NCI-H2171 treated with DMSO at 0.1 percent for 48 hours (cell line): ENCODE measurements around the gene BRMS1.
A peak's percentile ranks its signal among the peaks of the same experiment; 100 is the strongest.

ENCODE experiments used
- DNase-seq: peaks from one replicate; lab custom pipeline; 2025; lab: John Stamatoyannopoulos, UW

Gene BRMS1

DNA sequence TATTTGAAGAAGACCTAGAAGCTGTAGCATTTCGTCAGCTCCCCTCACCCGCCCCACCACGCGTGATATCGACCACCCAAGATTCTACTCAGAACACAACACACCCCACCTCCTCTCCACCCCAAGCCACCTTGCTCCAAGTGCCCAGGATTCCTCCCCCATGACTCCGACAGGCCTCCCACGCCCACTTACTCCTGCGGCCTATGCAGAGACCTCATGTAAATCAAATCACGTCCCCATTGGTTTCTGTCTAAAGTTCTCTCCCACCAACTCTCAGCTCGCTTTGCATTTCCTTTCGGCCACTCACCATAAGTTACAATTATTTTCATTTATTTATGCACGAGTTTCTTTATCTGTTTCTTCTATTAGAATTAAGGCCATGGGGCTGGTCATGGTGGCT lies 42.2 kb downstream of the BRMS1 start:
- no peak for DNase-seq

DNA sequence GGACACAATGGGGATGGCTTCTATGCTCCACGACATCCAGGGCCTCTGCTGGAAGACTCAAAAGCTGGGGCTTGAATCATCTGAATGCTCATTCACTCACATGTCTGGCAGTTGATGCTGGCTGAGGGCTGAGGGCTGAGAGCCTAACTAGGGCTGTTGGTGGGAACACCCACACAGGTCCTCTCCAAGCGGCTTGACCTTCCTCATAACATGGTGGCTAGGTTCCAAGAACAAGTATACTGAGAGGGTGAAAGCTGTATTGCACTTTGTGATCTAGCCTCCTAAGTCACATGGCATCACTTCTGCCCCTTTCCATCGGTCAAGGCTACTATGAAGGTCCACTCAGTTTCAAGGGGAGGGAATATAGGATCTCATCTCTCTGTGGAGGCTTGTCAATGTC lies 45.7 kb downstream of the BRMS1 start:
- no peak for DNase-seq

DNA sequence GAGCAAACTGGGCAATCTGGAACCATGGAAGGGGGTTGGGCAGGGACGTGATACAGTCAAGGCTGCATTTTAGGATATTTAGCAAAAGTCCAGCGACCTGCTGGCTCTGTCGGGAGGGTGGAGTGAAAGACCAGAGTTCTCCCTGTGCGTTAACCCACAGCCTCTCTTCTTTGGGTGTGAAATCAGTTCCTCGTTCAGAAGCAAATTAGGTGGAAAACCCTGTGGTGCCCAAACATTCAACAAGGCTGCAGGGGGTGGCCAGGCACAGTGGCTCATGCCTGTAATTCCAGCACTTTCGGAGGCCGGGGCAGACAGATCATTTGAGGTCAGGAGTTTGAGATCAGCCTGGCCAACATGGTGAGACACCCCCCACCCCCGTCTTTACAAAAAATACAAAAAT lies 47.3 kb downstream of the BRMS1 start:
- DNase-seq, result no peak

DNA sequence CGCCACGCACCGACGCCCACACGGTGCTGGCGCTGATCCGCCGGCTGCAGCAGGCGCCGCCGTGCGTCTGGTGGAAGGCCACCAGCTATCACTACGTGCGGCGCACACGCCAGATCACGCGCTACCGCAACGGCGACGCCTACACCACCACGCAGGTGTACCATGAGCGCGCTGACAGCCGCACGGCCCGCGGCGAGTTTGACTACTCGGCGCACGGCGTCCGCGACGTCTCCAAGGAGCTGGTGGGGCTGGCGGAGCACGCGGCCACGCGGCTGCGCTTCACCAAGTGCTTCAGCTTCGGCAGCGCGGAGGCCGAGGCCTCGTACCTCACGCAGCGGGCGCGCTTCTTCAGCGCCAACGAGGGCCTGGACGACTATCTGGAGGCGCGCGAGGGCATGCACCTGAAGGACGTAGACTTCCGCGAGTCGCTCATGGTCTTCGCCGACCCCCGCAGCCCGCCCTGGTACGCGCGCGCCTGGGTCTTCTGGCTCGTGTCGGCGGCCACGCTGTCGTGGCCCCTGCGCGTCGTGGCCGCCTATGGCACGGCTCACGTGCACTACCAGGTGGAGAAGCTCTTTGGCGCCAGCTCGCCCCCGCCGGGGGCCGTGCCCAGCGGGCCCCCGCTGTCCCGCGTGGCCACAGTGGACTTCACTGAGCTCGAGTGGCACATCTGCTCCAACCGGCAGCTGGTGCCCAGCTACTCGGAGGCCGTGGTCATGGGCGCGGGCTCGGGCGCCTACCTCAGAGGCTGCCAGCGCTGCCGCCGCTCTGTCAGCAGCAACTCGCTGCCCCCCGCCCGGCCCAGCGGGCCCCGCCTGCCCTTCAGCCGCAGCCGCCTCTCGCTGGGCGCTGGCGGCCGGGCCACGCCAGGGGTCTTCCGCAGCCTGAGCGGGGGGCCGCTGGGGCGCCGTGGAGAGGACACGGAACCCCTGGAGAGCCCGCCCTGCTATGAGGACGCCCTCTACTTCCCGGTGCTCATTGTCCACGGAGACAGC lies 50.0 kb downstream of the BRMS1 start:
- DNase-seq, result no peak

DNA sequence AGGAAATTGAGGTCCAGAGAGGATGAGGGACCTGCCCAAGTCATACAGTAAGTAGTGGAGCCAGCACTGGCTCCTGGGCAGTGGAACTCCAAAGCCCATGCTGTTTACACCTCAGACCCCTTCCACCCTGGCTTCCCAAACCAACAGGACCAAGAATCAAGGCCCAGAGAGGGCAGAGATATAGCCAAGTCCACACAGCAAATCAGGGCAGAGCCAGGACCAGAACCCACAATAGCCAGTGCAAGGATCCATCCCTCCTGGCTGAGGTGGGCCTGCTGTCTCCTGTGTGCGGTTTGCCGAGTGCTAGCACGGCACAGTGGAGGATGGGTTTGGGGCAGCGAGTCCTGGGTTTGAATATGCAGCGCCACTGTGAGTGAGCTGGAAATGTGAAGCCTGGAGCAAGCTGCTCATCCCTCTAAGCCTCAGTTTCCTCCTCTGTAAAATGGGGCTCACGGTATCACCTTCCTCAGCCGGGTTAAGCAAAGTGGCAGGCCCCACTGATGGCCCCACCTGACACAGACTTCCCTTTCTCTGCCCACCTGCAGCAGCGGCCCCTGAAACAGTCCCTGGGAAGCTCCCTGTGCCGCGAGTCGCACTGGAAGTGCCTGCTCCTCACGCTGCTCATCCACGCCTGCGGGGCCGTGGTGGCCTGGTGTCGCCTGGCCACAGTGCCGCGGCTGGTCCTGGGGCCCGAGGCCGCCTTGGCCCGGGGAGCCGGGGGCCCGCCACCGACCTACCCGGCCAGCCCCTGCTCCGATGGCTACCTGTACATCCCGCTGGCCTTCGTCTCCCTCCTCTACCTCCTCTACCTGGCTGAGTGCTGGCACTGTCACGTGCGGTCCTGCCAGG lies 50.9 kb downstream of the BRMS1 start:
- no peak for DNase-seq

DNA sequence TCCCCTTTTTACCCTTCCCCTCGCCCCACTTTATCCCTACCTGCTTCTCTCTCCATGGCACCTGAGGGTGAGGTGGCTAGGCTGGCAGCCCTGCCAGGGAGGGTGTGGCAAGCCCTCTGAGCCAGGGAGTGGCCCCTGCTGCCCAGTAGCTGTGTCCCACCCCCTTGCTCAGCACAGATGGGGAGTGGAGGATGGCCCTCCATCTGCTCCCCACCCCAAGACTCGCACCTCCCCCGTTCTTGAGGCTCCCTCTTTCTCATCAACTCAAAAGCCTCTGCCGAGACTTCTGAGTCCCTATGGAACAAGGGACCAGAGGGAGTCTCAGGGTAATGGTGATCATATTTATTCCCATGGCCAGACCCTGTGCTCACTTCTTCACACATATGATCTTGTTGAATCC lies 51.6 kb downstream of the BRMS1 start:
- no peak for DNase-seq

DNA sequence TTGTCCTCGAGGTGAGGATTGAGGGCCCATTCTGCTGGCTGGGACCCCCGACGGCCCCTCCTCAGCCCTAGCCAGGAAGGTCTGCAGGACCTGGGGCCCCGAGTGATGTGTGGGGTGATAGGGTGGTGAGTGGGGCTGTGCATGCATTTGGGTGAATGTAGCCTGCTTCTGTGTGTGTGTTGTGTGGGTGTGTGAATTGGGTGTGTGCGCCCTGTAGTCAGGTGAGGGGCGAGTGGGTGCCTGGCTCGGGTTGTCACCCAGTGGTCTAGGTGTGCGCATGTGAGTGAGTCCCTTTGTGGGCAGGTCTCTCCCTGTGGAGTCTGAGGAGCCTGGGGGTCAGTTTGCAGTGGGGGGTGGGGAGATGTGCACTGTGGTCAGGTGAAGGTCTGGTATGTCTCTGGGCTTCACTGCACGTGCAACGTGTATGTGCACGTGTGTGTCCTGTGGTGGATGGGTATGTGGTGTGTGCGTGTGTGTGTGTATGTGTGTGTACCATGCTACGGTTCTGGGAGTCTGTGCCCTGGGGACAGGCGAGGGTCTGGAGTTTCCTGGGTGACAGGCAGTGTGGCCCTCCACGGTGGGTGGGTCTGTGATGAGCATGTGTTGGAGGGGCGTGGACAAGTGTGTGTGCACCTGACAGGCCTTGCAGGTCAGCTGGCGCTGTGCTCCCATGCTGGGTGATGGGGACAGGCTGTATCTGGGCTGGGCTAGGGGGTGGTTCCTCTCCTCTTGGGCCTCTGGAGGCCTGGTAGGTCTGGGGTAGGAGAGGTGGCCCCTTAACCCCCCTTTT lies 52.2 kb downstream of the BRMS1 start:
- DNase-seq, result no peak

DNA sequence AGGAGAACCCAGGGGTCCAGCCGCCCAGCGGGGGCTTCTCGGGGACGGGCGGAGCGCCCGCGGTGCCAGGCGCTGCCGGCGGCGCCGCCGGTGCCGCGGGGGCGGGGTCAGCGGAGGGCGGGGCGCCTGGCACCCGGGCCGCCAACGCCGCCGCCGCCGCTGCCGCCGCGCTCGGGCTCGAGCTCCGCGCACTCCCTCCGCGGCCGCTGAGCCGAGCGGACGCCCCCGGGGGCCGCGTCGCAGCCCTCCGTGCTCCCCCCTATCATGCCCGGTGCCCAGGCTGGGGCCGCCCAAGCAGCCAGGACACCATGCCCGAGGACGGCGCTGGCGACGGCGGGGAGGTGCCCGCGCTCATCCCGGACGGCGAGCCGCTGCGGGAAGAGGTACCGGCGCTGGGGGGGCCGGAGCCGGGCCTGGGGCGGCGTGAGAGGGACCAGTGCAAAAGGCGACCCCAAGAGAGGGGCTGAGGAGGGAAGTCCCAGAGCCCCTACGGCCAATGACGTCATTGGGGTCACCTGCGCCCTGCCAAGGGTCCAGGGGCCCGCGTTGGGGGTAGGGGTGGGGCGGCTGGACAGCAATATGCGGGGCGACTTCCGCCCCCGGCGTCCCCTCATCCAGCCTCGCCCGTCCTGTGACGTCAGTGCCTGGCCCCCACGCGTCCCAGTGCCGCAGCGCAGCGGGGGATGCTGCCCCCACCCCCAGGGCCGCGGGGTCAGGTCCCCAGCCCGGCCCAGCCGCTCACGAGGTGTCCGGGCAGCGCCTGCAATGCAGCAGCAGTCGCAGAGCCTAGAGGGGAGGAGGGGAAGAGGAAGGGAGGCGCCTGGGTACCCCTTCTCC lies 53.0 kb downstream of the BRMS1 start, which contains the start of gene TMEM151A:
TMEM151A (plus strand) TSS at position 189 of the 837 bp plus-strand sequence; CDS start at position 309, 120 bp downstream.
- no peak for DNase-seq

DNA sequence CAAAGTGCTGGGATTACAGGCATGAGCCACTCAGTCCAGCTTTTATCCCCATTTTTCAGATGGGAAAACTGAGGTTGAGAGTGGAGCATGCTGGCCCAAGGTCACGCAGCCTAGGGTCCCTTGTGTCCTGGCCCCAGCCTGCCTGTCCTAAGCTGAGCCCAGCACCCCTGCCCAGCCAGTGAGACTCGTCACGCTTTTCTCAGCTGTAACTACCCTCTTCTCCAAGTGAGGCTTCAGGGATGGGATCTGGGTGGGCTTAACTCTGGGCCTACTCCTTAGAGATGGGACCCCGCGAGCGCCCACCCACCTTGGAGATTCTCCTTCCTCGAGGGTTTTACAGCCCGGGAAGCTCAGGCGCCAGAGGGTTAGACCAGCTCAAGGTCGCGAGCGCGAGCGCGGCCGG lies 53.6 kb downstream of the BRMS1 start:
- no peak for DNase-seq

DNA sequence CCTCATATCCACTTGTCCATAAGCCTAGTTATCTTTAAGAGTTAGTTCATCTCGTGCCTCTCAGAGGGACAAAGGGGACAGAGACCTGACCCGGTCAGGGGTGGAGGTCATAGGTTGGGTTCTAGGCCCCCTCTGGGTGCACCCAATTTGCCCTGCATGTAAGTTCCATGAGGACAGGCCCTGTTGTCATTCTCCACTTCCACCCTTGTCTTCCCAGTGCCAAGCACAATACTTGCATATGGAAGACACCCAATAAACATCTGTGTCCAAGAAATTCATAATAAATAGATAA lies 54.6 kb downstream of the BRMS1 start:
- no peak for DNase-seq

DNA sequence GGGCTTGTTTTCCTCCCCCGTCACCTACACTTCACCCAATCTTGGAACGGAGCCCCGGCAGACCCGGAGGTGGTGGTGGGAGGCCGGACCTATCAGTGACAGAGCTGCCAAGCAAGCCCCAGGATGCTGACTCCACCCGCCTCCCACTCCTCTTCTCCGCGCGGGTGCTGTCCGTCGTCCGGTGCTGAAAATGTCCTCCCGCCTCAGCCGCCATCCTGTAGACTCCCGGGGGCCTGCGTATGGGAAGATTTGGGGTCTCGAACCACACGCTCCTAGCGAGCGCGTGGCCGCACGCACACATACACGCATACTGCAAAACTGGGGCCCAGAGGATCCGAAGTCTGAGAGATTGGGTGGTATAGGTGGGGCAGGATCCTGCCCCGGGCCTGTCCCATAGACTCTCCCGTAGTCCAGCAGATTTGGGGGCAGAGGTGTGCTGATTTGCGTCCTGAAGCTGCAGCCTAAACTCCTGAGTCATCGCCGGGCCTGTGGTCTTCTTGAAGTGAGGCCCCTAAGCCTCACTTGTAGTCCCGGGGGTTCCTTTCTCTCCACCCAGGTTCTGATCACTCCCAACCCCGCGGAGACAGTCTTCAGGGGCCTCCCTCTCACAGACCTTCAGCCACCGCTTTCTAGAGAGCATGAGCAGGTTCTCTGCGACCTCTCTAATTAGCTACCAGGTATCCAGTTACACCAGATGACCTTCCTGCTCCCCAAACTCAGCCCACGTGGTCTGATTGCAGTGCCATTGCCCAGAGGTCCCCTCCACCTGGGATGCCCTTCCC lies 55.2 kb downstream of the BRMS1 start:
- peak; percentile 44 for DNase-seq

DNA sequence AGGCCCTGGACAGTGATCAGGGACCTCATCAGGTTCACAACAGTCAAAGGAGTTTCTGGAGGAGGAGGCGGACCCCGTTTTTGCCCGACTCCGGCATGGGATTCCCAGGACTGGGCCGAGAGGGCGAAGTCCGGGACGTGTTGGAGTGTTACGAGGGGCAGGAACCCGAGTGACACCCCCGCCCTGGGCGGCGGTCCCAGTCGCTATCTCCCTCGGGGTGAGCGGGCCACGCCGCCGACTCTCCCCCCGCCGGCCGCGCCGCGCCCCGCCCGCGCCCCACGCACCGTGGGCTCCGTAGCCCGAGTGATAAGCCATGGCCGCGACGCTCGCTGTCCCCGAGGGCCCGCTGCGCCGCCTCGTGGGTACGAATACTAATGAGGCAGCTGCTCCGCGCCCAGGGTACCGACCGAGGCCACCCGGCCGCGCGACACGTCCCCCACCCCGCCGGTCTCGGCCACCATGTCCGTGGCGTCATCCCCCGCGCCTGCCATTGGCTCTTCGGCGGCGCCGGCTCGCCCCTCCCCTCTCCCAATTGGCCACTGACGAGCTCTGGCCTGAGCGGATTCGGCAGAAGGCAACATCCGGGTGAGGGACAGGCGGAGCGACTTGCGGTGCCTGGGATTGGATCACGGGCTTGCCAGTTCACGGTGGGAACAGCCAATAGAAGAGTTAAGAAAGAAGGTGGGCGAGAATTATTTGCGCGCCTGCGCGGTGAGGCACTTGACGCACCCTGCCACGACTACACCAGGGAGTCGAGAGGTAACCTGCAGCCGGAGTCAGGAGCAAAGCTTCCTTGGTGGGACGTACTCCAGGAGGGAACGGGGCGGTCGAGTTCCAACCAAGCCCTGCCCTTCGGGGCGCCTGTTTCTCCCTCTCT lies 56.0 kb downstream of the BRMS1 start, which contains the start of gene YIF1A:
YIF1A (minus strand) TSS at position 473 of the 877 bp plus-strand sequence; CDS start at position 315, 158 bp downstream.
- DNase-seq, result peak; percentile 99

DNA sequence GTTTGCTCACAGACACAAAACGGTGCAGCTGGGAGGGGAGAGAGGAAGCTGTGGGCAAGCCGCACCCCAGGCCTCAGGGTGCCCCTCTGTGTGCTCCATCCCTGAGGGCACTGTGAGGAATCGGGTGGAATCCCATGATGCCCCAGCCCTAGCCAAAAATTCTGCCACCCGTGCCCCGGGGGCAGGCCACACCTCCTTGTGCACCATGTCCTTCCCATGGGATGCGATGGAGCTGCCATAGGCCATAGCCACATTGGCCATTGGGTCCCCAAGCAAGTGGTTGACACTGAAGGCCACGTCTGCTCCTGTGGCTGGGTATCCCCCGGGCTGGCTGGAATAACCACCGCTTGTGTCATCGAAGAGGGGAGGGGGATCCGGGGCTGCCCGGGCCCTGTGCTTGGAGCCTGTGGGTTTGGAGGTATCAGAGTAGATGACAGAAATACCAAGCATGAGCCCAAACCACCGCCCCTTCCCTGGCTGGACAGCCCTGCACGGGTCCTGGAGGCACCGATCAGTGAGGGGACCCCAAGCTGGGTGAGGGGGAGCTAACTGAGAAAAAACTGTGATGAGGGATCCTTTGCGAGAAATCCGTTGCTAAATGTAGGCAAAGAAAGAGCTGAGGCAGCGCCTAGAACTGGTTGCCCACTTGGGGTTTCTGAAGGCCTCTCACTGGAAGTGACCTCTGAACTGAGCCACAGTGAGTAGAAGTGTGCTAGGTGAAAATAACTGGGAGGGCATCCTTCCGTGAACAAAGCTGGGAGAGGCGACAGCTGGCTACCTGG lies 56.8 kb downstream of the BRMS1 start:
- DNase-seq, result no peak
